ENCODE results near the gene PITX3.

Gene PITX3

GRCh38 chr10:102240467-102241031 is 763 bp downstream of the PITX3 start:
- peak overlapping the region; percentile 59 for H3K4me3 ChIP-seq (ENCODE audit: low read length)
- DNase-seq (ENCODE audit: low read depth): no peak
- TF ChIP-seq, protein P1, sequence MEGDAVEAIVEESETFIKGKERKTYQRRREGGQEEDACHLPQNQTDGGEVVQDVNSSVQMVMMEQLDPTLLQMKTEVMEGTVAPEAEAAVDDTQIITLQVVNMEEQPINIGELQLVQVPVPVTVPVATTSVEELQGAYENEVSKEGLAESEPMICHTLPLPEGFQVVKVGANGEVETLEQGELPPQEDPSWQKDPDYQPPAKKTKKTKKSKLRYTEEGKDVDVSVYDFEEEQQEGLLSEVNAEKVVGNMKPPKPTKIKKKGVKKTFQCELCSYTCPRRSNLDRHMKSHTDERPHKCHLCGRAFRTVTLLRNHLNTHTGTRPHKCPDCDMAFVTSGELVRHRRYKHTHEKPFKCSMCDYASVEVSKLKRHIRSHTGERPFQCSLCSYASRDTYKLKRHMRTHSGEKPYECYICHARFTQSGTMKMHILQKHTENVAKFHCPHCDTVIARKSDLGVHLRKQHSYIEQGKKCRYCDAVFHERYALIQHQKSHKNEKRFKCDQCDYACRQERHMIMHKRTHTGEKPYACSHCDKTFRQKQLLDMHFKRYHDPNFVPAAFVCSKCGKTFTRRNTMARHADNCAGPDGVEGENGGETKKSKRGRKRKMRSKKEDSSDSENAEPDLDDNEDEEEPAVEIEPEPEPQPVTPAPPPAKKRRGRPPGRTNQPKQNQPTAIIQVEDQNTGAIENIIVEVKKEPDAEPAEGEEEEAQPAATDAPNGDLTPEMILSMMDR (IDR thresholded peaks at IDR 0.05; ENCODE audit: insufficient read depth, low read depth, low read length, missing control alignments): no peak

DNA sequence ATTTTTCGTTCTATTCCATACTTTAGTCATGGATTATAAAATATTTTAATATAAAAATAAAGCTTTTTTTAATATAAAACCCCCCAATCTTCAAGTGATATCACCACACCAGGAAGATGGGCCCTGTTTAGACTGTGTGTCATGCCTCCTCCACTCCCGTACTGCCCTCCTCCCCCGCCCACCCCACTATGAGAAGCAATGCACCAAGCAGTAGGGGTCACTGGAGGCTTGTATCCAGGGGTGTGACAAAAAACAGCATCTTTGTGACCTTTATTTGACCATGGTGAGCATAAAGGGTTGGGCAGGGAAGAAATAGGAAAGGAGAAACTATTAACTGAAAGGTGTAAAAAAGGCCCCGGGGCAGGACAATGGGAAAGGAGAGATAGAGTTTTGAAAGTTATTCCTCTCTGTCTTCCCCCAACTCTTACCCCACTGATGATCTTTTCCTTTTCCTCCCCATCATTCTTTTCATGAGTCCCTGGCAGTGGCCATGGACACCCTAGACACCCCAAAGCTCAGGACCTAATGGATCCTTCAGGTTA is 3.5 kb downstream of the PITX3 start:
- no peak overlapping the region for H3K4me3 ChIP-seq (ENCODE audit: low read length)
- no peak for DNase-seq (ENCODE audit: low read depth)
- TF ChIP-seq, protein P1 (IDR thresholded peaks at IDR 0.05; ENCODE audit: insufficient read depth, low read depth, low read length, missing control alignments): no peak

DNA sequence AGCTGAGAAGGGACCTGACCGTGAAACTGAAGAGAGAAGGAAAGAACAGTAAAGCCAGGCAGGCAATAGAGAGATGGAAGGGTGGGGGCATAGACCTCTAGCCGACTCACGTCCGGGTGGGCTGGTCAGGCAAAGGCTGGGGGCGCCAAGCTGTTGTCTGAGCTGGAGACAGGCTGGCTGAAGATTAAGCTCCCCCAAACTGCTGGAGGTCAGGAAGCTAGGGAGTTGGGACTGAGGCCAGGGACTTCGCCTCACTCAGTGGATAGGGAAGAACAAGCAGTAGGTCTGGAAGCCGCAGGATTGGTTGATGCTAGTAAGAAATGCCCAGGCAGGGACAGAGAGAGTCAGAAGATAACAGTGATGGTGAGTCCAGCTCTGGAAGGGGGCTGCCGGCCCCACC is 5.3 kb downstream of the PITX3 start:
- H3K4me3 ChIP-seq (ENCODE audit: low read length): no peak overlapping the region
- TF ChIP-seq, protein P1 (IDR thresholded peaks at IDR 0.05; ENCODE audit: insufficient read depth, low read depth, low read length, missing control alignments): no peak
- DNase-seq (ENCODE audit: low read depth): no peak

DNA sequence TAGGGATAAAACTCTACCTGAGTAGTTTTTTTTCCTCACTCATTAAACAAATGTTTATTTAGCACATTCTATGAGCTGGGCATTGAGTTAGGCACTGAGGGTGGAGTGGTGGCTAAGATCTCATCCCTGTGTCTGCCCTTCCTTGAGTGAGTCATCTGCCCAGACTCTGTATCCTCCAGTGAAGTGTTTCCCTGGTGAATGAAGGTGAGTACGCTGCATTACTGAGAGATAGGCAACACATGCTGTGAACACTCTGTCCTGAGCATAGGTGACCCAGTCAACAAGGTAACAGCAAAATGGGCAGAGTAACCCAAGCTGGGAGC is 5.8 kb downstream of the PITX3 start:
- DNase-seq (ENCODE audit: low read depth): peak; percentile 89
- TF ChIP-seq, protein P1 (IDR thresholded peaks at IDR 0.05; ENCODE audit: insufficient read depth, low read depth, low read length, missing control alignments): no peak
- H3K4me3 ChIP-seq (ENCODE audit: low read length): no peak overlapping the region

DNA sequence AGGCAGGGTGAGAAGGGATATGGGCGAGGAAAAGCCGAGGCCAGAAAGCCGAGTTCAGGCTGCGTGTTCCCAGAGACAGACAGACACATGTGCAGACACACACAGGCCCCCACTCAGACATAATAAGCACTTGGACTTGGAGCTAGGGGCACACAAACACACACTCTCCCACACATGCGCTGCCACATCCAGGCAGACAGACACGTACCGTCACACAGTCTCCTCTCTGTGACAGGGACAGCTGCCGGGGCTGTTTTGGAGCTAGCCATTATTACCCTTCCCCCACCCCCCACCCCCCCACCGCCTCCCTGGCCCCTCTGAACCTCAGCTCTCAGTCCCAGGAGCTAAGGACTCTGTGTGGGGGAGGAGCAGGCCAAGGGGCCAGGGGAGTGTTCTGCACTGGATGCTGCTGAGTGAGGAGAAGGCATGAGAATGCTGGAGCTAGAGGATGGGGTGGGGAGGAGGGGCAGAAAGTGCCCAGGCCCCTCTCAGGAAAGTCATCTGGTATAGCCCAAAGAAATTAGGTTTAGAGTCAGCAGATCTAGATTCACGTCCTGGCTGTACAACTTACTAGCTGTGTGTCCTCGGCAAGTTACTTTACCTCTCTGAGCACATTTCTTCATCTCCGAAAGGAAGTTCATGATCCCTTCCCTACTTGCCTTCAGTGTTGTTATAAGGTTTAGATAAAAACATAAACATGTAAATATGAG is 6.3 kb downstream of the PITX3 start:
- TF ChIP-seq, protein P1 (IDR thresholded peaks at IDR 0.05; ENCODE audit: insufficient read depth, low read depth, low read length, missing control alignments): no peak
- DNase-seq (ENCODE audit: low read depth): no peak

GRCh38 chr10:102233997-102234396 is 7.3 kb downstream of the PITX3 start:
- H3K4me3 ChIP-seq (ENCODE audit: low read length): no peak overlapping the region
- no peak for DNase-seq (ENCODE audit: low read depth)

More for the DNA sequence above, 6.3 kb downstream of the PITX3 start:
- no peak overlapping the region for H3K4me3 ChIP-seq (ENCODE audit: low read length)

More at GRCh38 chr10:102233997-102234396, 7.3 kb downstream of the PITX3 start:
- TF ChIP-seq, protein P1 (IDR thresholded peaks at IDR 0.05; ENCODE audit: insufficient read depth, low read depth, low read length, missing control alignments): no peak
